Inflammatory macrophage treated with lipopolysaccharide for 4 hours (primary cell): ENCODE data around the gene UPK3A.
"Not testable (repeated sequence)": the region's sequence is repeated elsewhere in the genome, so short reads cannot be mapped to it uniquely, and the experiment has no call there.

ENCODE experiments used
- DNase-seq: peaks from one replicate; pipeline ENCODE4 v3.0.0-alpha.2; 2020

Gene UPK3A

DNA sequence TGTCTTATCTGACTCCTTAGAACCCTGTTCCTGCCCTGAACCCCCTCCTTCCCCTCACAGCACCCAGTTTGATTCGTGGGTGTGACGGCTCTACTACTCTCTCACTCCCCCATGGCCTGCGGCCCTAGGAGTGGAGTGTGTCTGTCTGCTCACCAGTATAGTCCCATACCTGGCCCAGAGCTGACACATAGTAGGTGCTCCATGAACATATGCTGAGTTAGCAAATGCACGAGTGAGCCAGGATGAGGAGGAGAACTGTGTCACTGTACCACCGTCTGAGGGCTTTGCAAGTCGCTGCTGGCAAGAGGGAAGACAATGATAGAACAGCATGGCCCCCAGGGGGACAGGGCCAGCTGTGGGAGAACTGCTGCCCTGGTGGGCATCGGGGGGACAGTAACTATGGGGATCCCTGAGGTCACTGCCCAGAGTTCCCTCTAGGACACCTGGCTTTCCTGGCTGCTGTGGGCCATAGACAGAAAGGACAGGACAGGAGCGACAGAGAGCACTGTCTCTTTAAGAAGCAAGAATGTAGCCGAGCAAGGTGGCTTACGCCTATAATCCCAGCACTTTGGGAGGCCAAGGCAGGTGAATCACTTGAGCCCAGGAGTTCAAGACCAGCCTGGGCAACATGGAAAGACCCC lies 24.9 kb upstream of the UPK3A start:
- DNase-seq, result no peak

DNA sequence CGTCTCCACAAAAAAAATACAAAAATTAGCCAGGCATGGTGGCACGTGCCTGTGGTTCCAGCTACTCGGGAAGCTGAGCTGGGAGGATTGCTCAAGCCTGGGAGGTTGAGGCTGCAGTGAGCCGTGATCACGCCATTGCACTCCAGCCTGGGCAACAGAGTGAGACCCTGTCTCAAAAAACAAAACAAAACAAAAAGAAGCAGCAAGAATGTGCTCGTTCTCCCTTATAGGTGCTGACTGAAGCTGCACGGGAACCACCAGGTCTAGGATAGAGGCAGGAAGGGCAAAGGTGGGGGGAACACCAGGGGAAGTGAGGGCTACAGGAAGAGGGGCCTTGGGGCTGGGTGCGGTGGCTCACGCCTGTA lies 24.4 kb upstream of the UPK3A start:
- not testable (repeated sequence) for DNase-seq

DNA sequence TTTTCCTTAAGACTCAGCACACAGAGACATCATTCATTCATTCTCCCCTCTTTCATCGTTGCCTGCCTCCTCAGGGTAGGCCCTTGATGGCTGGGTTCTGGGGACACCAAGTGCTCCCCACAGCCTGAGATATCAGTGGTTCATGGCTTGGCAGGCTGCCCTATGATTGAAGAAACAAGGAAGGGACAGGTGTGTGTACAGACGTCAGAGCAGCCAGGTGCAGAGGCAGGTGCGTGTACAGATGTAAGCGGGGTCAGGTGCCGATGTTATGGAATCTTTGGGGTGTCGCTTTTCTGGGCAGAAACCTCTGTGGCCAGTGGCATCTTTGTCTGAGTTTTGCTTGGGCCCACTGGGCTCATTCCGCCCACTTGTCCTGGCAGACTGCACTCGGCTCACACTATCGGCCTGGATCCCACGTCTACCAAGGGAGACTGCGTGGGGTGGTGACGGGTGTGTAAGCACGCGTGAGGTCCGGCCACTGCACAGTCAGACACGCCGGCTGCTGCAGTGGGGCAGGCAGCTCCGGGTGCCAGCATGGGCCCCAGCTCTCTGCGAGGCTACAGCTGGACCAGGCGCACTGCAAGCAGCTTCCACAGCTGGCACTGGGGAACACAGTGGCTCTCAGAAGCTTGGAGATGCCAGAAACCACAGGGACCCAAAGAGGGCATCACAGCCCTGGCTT lies 23.2 kb upstream of the UPK3A start:
- no peak for DNase-seq

DNA sequence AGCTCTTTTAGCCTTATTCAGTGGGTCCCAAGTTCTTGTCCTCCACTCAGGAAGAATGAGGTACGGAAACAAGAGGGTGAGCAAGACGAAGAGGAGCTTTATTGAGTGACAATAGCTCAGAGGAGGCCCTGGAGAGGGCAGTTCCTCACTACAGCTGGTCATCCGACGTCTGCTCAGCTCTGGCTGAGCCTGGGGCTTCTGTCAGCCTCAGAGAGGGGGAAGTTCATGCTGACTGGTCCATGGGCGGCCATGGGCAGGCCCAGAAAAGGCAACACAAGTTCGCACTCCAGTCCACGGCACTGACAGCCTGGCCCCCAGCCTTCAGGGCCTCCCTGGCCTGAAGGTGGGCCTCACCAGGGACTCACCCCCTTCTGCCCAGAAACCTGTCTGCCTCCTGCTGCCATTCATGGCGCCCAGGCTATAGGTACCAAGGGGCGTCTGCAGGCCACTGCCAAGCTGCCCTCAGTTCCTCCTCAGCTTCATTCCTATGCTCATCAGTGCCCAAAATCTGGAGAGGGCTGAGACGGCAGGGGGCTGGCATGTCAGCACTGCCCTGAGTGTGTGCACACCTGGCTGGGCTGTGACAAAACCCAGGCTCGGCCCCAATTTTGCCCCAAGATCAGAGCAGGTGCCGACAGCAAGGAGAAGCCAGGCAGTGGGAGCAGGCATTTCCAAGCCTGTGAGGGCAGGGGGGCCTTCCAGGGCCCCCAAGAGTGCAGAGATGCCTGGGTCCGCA lies 22.4 kb upstream of the UPK3A start:
- peak; percentile 70 for DNase-seq

DNA sequence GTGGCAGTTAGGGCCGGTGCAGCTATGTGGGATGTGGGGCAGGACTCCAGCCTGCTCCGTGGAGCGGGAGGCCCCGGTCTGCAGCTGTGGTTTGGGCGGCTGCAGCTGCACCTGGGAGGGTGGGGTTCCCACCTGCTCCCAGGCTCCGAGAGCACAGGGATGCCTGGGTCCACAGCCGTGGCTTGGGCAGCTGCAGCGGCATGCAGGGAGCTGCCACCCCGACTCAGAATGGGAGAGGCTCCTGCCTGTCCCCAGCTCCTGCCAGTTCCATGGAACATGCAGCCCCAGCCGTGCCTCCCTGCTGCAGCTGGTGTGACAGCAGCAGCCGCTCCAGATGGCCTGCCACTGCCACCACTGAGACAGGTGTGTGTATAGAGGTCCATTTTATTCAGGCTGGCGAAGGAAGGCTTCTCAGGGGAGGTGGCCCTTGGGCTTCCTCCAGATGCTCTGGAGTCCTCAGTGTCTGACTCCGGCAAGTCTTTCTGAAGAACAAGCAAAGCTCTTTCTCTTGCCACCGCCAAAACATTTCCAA lies 21.8 kb upstream of the UPK3A start:
- DNase-seq, result no peak

DNA sequence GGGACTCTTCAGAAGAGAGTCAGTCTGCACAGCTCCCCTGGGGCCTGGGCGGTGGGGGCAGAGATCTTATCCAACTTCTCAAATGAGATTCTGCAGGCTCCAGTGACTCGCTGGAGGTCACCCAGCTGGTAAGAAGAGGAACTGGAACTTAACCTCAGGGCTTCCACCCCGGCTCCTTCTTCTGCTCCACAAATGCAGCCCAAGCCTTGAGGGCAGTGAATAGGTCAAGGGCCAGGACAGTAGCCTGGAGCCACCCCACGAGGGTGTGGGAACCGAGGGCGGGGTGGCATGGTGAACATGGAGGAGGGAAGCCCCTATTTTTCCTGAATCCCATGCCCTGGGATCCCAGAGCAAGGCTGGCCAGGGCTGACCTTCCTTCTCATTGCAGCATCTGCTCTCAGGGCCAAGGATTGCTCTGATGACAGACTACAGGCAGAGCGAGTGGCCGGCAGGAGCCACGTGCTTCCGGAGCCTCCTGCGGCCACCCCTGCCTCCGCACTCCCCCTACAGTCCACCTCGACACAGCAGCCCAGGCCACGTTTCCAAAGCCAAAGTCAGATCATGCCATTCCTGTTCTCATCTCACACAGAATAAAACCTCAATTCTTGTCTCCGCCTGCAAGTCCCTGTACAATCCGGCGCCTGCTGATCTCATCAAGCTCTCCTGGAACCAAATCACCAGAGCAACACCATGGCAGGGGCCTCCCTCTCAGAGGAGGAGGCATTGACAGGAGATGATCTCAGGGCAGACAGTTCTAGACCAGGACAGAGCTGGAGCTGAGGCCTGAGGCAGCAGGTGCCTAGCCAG lies 21.1 kb upstream of the UPK3A start:
- DNase-seq, result peak; percentile 78

DNA sequence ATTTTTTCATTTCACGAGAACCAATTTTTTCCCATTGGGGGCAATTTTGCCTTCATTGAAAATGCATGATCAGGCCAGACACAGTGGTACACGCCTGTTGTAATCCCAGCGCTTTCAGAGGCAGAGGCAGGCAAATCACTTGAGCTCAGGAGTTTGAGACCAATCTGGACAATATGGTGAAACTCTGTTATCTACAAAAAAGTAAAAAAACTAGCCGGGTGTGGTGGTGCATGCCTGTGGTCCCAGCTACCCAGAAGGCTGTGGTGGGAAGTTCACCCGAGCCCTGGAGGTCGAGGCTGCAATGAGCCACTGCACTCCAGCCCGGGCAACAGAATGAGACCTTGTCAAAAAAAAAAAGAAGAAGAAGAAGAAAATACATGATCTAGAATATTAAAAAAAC lies 19.2 kb upstream of the UPK3A start:
- no peak for DNase-seq

DNA sequence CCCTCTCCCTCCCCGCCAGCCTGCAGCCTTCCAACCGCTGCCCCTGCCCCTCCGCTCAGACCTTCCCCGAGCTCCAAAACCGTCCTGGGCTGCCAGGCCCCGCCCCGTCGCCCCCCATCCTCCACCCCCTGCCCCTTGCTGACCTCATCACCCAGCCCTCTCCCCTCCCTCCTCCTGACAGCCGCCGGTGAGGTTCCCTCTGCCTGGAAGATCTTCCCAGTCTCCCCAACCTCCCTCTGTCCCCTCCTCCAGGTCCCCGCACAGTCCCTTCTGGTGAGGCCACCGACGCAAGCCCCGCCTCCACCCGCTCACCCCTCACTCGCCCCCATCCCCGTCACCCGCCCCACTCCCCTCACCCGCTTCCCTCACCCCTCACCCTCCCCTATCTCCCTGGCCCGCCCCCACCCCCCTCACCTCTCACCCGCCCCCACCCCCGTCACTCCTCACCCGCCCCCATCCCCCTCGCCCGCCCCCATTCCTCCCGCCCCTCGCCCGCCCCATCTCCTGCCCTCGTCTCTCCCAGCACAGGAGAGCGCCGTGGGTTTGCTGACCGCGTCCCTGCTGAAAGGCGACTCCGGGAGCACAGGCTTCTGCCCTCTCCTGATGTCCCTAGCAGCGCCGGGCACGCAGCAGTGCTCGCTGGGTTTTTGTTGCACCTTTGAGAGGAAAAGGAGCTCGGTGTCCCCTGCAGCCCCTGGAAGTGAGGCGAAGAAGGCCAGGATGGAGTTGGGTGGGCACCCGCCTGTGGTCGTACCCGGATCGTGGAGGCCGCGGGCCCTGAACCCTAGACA lies 16.4 kb upstream of the UPK3A start:
- DNase-seq, result peak; percentile 34

DNA sequence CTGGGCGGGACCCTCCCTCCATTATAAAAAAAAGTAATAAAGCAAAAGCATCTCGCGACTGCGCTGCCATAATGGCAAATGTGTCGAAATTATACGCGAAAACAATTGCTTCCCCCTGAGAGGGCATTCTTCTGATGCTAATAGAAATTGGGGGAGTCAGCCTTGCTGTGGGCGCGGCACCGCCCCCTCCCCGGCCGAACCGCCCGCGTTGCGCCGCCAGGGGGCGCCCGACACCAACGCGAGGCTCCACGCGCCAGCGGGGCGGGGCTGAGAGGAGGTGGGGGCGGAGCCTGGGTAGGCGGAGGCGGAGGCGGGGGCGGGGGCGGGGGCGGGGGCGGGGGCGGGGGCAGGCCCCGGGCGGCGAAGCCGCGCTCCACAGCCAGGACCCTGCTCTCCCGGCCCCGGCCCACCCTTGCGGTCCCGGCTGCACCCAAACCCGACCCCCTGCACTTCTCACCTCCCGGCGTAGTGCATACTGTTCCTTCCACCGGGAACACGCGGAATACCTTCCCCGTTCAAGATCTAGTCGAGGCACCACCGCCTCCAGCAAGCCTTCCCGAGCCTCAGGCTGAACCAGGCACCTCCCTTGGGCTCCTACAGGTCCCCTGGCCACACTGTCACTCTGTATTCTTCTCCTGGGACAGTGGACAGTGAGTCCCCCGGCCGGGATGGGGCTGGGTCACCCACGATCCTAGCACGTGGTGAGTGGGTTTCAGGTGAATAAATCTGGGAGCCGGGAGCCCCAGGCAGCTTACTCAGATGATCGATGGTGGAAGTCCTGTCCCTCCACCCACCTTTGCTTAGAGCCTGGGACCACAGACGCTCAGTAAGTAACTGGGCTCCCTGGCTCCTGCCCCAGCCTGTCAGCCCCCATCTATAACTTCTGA lies 15.5 kb upstream of the UPK3A start:
- peak; percentile 63 for DNase-seq

DNA sequence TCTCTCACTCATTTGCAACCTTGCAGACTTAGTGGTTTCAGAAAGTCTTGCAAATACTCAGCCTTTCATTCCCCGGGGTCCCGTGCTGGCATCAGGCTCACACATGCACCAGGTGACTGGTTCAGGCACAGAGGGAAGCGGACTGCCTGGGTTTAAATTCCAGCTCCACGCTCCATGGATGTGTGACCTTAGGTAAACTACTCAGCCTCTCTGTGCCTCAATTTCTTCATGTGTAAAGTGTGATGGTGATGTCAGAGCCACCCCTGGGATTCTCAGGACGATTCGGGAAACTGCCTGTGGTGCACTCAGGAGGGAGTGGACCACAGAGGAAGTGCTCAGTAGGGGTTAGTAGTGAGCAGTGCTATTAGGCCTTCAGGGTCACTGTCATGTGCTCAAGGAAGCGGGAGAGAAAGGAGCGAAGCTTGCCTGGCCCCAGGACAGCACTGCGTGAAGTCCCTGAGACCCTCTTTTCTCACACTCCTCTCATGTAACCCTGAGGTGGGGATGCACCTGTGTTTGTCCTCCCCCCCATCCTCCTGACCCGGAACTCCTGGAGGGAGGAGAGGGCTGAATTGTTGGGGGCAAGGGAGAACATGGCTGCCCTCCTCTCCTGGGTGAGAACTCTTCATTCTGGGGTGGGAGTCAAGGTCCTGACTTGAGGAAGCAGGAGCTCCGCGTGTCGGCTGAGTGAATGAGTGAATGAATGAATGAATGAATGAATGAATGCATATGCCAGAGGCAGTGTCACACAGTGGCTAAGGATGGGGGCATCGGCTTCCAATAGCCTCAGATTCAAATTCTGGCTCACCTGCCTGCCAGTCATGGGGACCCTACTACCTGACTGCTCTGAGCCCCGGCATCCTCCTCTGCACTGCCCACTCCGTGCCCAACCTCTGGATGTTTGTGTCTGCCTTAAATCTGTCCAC lies 14.4 kb upstream of the UPK3A start:
- peak; percentile 58 for DNase-seq

DNA sequence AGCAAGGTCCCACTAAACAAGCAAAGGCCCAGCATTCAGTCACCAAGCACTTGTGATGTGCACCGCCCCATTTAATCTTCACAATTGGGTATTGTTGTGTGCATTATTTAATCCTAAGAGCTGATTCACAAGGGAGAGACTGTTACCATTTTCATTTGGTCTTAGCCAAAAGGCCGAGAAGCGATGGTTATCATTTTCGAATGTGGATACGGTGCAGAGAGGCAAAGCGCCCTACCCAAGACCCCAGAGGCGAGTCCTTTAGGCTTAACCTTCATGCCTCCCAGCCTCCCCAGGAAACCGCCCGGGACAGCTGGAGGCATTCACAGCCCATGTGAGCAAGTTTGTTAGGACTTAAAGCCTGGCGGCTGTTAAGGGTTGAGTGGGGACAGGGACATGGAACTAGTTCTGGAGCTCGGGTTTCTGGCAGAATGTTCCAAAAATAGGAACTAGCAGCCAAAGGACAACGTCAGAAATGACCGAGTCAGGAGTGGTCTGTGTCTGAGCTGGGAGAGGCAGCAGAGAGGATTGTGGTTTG lies 13.0 kb upstream of the UPK3A start:
- peak; percentile 64 for DNase-seq

DNA sequence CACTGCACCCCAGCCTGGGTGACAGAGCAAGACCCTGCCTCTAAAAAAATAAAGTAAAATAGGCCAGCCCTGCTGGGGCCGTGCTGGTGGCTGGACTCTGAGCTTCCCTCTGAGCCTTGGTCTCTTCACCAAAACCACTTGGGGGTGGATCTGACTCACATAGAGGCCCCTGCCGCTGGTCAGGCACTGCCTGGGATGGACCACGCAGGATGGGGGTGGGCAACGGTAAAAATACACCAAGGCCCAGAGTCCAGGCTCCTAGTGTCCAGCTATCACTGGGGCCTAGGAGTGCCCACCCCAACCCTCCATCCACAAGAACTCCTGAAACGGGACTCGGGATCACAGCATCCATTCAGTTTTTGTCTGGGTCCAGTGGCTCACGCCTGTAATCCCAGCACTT lies 12.3 kb upstream of the UPK3A start:
- DNase-seq, result no peak

DNA sequence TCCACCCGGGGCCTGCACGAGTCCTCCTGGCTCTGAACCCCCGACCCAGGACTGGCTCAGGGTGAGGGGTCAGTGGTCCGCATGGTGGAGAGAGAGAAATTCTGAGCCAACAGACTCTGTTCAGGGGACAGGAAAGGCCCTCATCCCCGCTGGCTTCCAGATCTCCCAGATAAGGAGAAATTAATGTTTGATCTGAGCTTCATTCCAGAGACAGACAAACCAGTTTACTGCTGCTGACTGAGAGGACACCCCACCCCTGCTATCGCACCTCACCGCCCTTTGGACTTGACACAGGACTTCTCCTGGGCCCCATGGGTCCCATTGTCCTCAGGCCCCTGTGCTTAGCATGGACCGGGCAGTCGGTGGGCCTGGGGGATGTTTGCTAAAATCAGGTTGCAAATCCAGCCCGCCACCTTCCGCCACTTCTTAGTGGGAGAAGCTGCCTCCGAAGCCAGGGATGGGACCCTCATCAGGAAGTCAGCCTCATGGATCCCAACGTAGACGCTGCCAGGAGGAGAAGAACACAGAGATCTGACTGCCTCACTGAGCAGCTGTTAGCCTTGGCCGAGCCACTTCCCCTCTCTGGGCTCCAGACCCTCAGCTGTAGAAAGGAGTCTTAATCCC lies 11.2 kb upstream of the UPK3A start:
- DNase-seq, result no peak

DNA sequence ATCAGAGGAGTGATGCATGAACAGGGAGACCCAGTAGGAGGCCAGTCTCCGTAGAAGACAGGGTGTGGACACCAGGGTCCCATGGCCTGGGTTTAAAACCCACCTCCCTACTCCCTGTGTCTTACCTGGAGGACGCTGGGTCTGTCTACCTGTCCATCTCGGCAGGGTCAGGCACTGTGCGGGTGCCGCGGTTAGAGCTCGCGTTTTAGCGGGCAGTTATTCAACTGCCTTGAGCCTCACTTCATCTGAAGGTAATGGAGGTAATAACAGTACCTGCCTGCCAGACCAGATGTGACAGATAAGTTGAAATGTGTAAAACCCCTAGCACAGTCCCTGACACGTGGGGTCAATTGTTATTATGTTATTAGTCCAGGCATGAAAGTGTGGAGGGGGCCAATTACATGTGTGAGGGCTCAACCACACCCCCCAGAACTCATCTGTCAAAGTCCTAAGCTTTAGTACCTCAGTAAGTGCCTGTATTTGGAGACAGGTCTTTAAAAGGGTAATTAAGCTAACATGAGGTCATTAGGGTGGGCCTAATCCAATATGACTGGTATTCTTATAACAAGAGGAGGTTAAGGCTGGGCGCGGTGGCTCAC lies 8.1 kb upstream of the UPK3A start:
- DNase-seq, result no peak

DNA sequence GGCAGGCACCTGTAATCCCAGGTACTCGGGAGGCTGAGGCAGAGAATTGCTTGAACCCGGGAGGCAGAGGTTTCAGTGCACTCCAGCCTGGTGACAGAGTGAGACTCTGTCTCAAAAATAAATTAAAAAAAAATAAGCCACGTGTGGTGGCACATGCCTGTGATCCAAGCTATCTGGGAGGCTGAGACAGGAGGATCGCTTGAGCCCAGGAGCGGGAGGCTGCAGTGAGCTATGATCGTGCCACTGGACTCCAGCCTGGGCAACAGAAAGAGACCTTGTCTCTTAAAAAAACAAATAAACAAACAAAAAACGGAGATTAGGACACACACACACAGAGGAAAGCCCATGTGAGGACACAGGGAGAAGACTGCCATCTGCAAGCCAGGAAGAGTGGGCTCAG lies 7.0 kb upstream of the UPK3A start:
- DNase-seq, result not testable (repeated sequence)

DNA sequence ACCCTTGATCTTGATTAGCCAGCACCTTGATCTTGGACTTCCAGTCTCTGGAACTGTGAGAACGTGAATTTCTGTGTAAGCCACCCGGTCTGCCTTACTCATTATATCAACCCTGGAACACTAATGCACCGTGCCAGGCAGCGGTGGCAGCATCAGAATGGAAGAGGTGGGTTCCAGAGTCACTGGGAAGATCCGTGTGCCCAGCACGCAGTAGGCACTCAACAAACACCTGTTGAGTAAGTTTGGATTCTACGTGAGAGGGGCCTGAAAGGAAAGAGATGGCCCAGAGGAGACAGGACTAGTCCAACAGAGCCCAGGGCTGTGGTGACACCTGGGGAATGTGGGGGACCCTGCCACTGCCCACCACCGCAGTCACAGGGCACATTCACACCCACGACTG lies 6.6 kb upstream of the UPK3A start:
- DNase-seq, result no peak

DNA sequence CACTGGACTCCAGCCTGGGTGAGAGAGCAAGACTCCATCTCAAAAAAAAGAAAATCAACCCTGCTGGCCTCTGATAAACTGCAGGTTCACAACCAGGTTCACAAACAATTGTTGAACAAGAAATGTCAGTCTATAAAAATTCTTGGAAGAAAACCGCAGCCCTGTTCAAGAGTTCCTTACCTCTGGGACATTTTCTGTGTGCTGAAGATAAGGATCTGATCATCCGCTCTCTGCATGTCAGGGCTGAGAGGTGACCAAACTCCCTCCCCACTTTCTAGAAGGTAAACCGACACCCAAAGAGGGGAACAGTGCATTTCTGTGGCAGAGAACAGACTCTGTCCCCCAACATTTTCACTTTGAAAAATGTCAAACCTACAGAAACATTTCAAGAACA lies 4.2 kb upstream of the UPK3A start:
- no peak for DNase-seq

DNA sequence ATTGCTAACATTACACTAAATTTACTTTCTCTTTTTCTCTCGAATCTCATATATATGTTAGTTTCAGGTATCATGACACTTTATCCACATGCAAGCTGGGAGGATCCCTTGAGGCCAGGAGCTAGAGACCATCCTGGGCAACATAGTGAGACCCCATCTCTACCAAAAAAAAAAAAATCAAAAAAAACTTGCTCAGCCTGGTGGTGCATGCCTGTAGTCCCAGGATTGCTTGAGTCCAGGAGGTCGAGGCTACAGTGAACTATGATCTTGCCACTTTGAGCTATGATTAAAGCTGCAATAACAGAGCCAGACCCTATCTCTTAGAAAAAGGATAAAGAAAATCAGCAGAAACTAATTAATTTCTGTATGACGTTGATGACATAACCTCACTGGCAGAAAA lies 3.7 kb upstream of the UPK3A start:
- DNase-seq, result no peak
